Parathyroid adenoma (tissue), 2 donors: ENCODE measurements around the gene DCTN2.
"Not testable (repeated sequence)": the region's sequence is repeated elsewhere in the genome, so short reads cannot be mapped to it uniquely, and the experiment has no call there.

Source experiments
- H2AFZ ChIP-seq: fragments of 300-600 bp; sonication (generic); one replicate; pipeline ENCODE4 v1.7.0; 2017; ENCODE audit warnings: antibody characterized with exemption, mild to moderate bottlenecking
- H3K27ac ChIP-seq: fragments of 300-600 bp; sonication (generic); one replicate; pipeline ENCODE4 v1.7.0; 2017
- H3K27me3 ChIP-seq: fragments of 300-600 bp; sonication (generic); one replicate; pipeline ENCODE4 v1.7.0; 2017; ENCODE audit warnings: low read length; ENCODE audit not compliant: control insufficient read depth, insufficient read depth
- H3K36me3 ChIP-seq: fragments of 300-600 bp; sonication (generic); one replicate; pipeline ENCODE4 v1.7.0; 2017; ENCODE audit warnings: low read length; ENCODE audit not compliant: control insufficient read depth, insufficient read depth
- H3K4me1 ChIP-seq: fragments of 300-600 bp; sonication (generic); one replicate; pipeline ENCODE4 v1.7.0; 2017; ENCODE audit warnings: control low read depth
- H3K4me2 ChIP-seq: fragments of 300-600 bp; sonication (generic); one replicate; pipeline ENCODE4 v1.7.0; 2017; ENCODE audit warnings: low read length
- H3K4me3 ChIP-seq: fragments of 300-600 bp; sonication (generic); one replicate; pipeline ENCODE4 v1.7.0; 2017; ENCODE audit warnings: low read depth, low read length
- H3K79me2 ChIP-seq: fragments of 300-600 bp; sonication (generic); one replicate; pipeline ENCODE4 v1.7.0; 2017; ENCODE audit warnings: control low read depth
- H3K9ac ChIP-seq: fragments of 300-600 bp; sonication (generic); one replicate; pipeline ENCODE4 v1.7.0; 2017; ENCODE audit warnings: mild to moderate bottlenecking
- H3K9me3 ChIP-seq: fragments of 300-600 bp; sonication (generic); one replicate; pipeline ENCODE4 v1.7.0; 2017; ENCODE audit warnings: low read length; ENCODE audit not compliant: control insufficient read depth
- CTCF ChIP-seq: fragments of 300-600 bp; sonication (generic); IDR thresholded peaks from one replicate; pipeline ENCODE4 v1.7.0; 2017; ENCODE audit warnings: antibody characterized with exemption, mild to moderate bottlenecking
- donor health status: primary hyperparathyroidism.

The DCTN2 gene

GRCh38 chr12:57563358-57563757 lies 16.4 kb upstream of the DCTN2 start:
- Histone ChIP-seq H3K9ac (no peak overlapping the region), H3K9me3 (no peaks in the 10 kb centered on the region), H3K27ac (no peak overlapping the region), H3K4me1 (no peaks in the 10 kb centered on the region), H3K79me2 (no peaks in the 10 kb centered on the region), H3K4me2 (no peak overlapping the region), H3K36me3 (no peaks in the 10 kb centered on the region), H3K4me3 (no peak overlapping the region), H2AFZ (no peak overlapping the region), H3K27me3 (no peaks in the 10 kb centered on the region)
- TF ChIP-seq CTCF, result no peak

- not testable (repeated sequence) for H3K36me3 ChIP-seq, H3K9ac ChIP-seq
These were observed 14.1 kb upstream of the DCTN2 start for GRCh38 chr12:57561117-57561516.

GRCh38 chr12:57560516-57560915 lies 13.5 kb upstream of the DCTN2 start:
- no peak for TF ChIP-seq CTCF
- no peak overlapping the region for H3K27ac ChIP-seq

More at GRCh38 chr12:57561117-57561516, 14.1 kb upstream of the DCTN2 start:
- H3K79me2 ChIP-seq, H3K9me3 ChIP-seq, H3K27me3 ChIP-seq, H3K4me1 ChIP-seq, H3K27ac ChIP-seq, H3K4me2 ChIP-seq, H3K4me3 ChIP-seq, H2AFZ ChIP-seq: not testable (repeated sequence)

GRCh38 chr12:57558864-57559263 lies 11.9 kb upstream of the DCTN2 start:
- no peak overlapping the region for H3K27ac ChIP-seq
- H3K4me3 ChIP-seq, result no peak overlapping the region
- no peak for TF ChIP-seq CTCF
- no peaks in the 10 kb centered on the region for H3K4me1 ChIP-seq
- H3K27me3 ChIP-seq, result no peaks in the 10 kb centered on the region
- no peak overlapping the region for H2AFZ ChIP-seq
- no peak overlapping the region for H3K9ac ChIP-seq
- H3K9me3 ChIP-seq, result no peaks in the 10 kb centered on the region
- no peaks in the 10 kb centered on the region for H3K36me3 ChIP-seq
- no peak overlapping the region for H3K4me2 ChIP-seq
- H3K79me2 ChIP-seq, result no peaks in the 10 kb centered on the region

More at GRCh38 chr12:57560516-57560915, 13.5 kb upstream of the DCTN2 start:
- Histone ChIP-seq H3K4me2 (no peak overlapping the region), H3K27me3 (no peaks in the 10 kb centered on the region), H3K9ac (no peak overlapping the region), H3K9me3 (no peaks in the 10 kb centered on the region), H3K4me1 (no peaks in the 10 kb centered on the region), H2AFZ (no peak overlapping the region), H3K4me3 (no peak overlapping the region), H3K36me3 (no peaks in the 10 kb centered on the region), H3K79me2 (no peaks in the 10 kb centered on the region)

GRCh38 chr12:57554897-57555296 lies 7.9 kb upstream of the DCTN2 start:
- H3K4me2 ChIP-seq, result no peak overlapping the region
- H3K9ac ChIP-seq, result no peak overlapping the region
- H3K9me3 ChIP-seq, result no peaks in the 10 kb centered on the region
- TF ChIP-seq CTCF, result no peak
- H3K79me2 ChIP-seq, result no peaks in the 10 kb centered on the region
- no peak overlapping the region for H2AFZ ChIP-seq
- no peak overlapping the region for H3K4me3 ChIP-seq
- no peaks in the 10 kb centered on the region for H3K27me3 ChIP-seq
- H3K4me1 ChIP-seq, result peaks cover 4% of the 10 kb centered on the region
- H3K27ac ChIP-seq, result no peak overlapping the region
- no peaks in the 10 kb centered on the region for H3K36me3 ChIP-seq
